HepG2 (cell line): ENCODE results near the gene ARL3. TPM values are rescaled to one million over a fixed set of nuclear protein-coding genes. Genes with fewer than 3 reads are reported as not detected.
"Not testable (repeated sequence)": the region's sequence is repeated elsewhere in the genome, so short reads cannot be mapped to it uniquely, and the experiment has no call there.

Experiments
- ATAC-seq: fragments of 200-7000 bp; cut with Tn5 transposase; 3 replicates; pipeline ENCODE4 v1.9.1; 2020; ENCODE audit warnings: mild to moderate bottlenecking, moderate library complexity
- BruUV-seq: library from RNA; stranded (reverse); fragments of 400-500 nt; replicated peaks from 2 replicates; lab custom pipeline; 2021; lab: Mats Ljungman, UMichigan
- CTCF ChIA-PET: fragments of 300-600 bp; formaldehyde crosslinking; extraction: SDS; loops from one replicate; lab custom pipeline; 2021; ENCODE audit warnings: low total read pairs, inconsistent platforms, low intra/inter-chr PET ratio; lab: Yijun Ruan, JAX
- POLR2A ChIA-PET: fragments of 350-600 bp; sonication (Branson Sonifier 250); formaldehyde crosslinking; loops from one replicate; lab custom pipeline; 2020; ENCODE audit warnings: antibody characterized with exemption, inconsistent platforms; lab: Yijun Ruan, JAX
- DNase-seq: peaks from one replicate; pipeline ENCODE4 v3.0.0-alpha.2; 2015; ENCODE audit warnings: low spot score
- FAIRE-seq: peaks from 3 replicates; lab custom pipeline; 2011; peaks lifted over from hg19 to GRCh38; lab: Jason Lieb, UNC
- H2AFZ ChIP-seq: one replicate; pipeline ENCODE4 v1.6.1; 2011; ENCODE audit warnings: low read length, inconsistent platforms
- H3K27ac ChIP-seq: fragments of 300-600 bp; 3 replicates; pipeline ENCODE4 v1.8.0; 2011; ENCODE audit warnings: mixed run types, mild to moderate bottlenecking, mixed read lengths, low read length, inconsistent platforms; ENCODE audit not compliant: insufficient read depth; ENCODE audit errors: extremely low read length
- H3K27me3 ChIP-seq, 2 experiments: fragments of 200-600 bp in 1 of 2; 2 replicates in 1 of 2; 3 replicates in 1 of 2; pipeline versions ENCODE4 v1.6.0 to v1.8.0; 2011; ENCODE audit warnings: low read length in 2 of 2, mild to moderate bottlenecking in 2 of 2, moderate library complexity in 2 of 2, inconsistent platforms in 1 of 2; ENCODE audit not compliant: insufficient read depth in 2 of 2, control insufficient read depth in 1 of 2
- H3K36me3 ChIP-seq, 2 experiments: fragments of 200-600 bp in 1 of 2; replicated peaks in 1 of 2; 2 replicates in 1 of 2; 3 replicates in 1 of 2; pipeline versions ENCODE4 v1.5.1 to v1.8.0; 2011; ENCODE audit warnings: low read length in 2 of 2, inconsistent platforms in 1 of 2; ENCODE audit not compliant: insufficient read depth in 2 of 2, control insufficient read depth in 1 of 2
- H3K4me1 ChIP-seq: 2 replicates; pipeline ENCODE4 v1.5.1; 2012; ENCODE audit warnings: low read length, inconsistent platforms; ENCODE audit not compliant: insufficient read depth
- H3K4me2 ChIP-seq: 2 replicates; pipeline ENCODE4 v1.6.0; 2011; ENCODE audit warnings: low read depth, low read length, inconsistent platforms
- H3K4me3 ChIP-seq, 3 experiments: fragments of 200-600 bp in 1 of 3; sonication (generic), shearing (Covaris generic) in 1 of 3; replicated peaks in 1 of 3; 2 replicates each; pipeline ENCODE4 v1.5.1; 2011 to 2016; ENCODE audit warnings: low read length in 3 of 3, inconsistent platforms in 2 of 3, low read depth in 2 of 3, mild to moderate bottlenecking in 2 of 3, control low read depth in 1 of 3, mixed read lengths in 1 of 3; ENCODE audit not compliant: insufficient read depth in 1 of 3
- H3K79me2 ChIP-seq: one replicate; pipeline ENCODE4 v1.6.1; 2011; ENCODE audit warnings: low read length, inconsistent platforms; ENCODE audit not compliant: insufficient read depth
- H3K9ac ChIP-seq: 2 replicates; pipeline ENCODE4 v1.6.0; 2011; ENCODE audit warnings: mild to moderate bottlenecking, low read depth, low read length, inconsistent platforms; ENCODE audit not compliant: insufficient read depth
- H3K9me3 ChIP-seq: 2 replicates; pipeline ENCODE4 v1.5.1; 2012; ENCODE audit warnings: mild to moderate bottlenecking, low read length
- H4K20me1 ChIP-seq: 2 replicates; pipeline ENCODE4 v1.6.0; 2011; ENCODE audit warnings: inconsistent platforms, mild to moderate bottlenecking, low read length, moderate library complexity; ENCODE audit not compliant: insufficient read depth
- DDIT3 ChIP-seq: sonication (generic); formaldehyde crosslinking; IDR thresholded peaks from 2 replicates; pipeline ENCODE4 v1.4.0; 2020; ENCODE audit warnings: mild to moderate bottlenecking, missing genetic modification reagents
- EEA1 ChIP-seq: sonication (generic); formaldehyde crosslinking; IDR thresholded peaks from 2 replicates; pipeline ENCODE4 v1.5.1; 2020; ENCODE audit warnings: mild to moderate bottlenecking, missing genetic modification reagents, borderline replicate concordance
- HDAC2 ChIP-seq: sonication (generic); formaldehyde crosslinking; IDR thresholded peaks from 2 replicates; pipeline ENCODE4 v1.4.0; 2020; ENCODE audit warnings: missing genetic modification reagents
- MED13 ChIP-seq: sonication (generic); formaldehyde crosslinking; IDR thresholded peaks from 2 replicates; pipeline ENCODE4 v1.5.0; 2020; ENCODE audit warnings: missing genetic modification reagents
- SRF ChIP-seq: IDR thresholded peaks from 2 replicates; pipeline ENCODE4 v1.6.1; 2011; ENCODE audit warnings: mild to moderate bottlenecking, low read depth, low read length, moderate library complexity
- TCF12 ChIP-seq, 2 experiments: fragments of 450-650 bp in 1 of 2; sonication (generic) in 1 of 2; formaldehyde crosslinking in 1 of 2; IDR thresholded peaks; 2 replicates each; pipeline versions ENCODE4 v1.6.1 to v1.8.0; 2017 to 2022; ENCODE audit warnings: antibody characterized with exemption in 1 of 2, mild to moderate bottlenecking in 1 of 2, missing genetic modification reagents in 1 of 2, moderate library complexity in 1 of 2
- ZBTB37 ChIP-seq: sonication (generic); formaldehyde crosslinking; IDR thresholded peaks from 2 replicates; pipeline ENCODE4 v1.4.0; 2020; ENCODE audit warnings: mild to moderate bottlenecking, missing genetic modification reagents
- ZFYVE20 ChIP-seq: sonication (generic); formaldehyde crosslinking; IDR thresholded peaks from 2 replicates; pipeline ENCODE4 v1.8.0; 2023; ENCODE audit warnings: low read depth, mild to moderate bottlenecking, moderate library complexity, missing genetic modification reagents, borderline replicate concordance
- ZNF672 ChIP-seq: sonication (generic); formaldehyde crosslinking; IDR thresholded peaks from 2 replicates; pipeline ENCODE4 v1.8.1; 2022; ENCODE audit warnings: missing genetic modification reagents
- WGBS: methylation state at CpG from one replicate; pipeline ENCODE4 v1.1.6; 2017; ENCODE audit warnings: low lambda C conversion rate; 5-methylcytosine and 5-hydroxymethylcytosine counted together
- in situ Hi-C: cut with HindIII; loops from 2 replicates; pipeline ENCODE4 v1.10.0; 2017; ENCODE audit warnings: low pct_unique_long_range_greater_than_20kb; ENCODE audit not compliant: extremely low pct_ligation_motif_present
- intact Hi-C: fragments of 100-400 bp; cut with micrococcal nuclease; formaldehyde crosslinking; loops from one replicate; pipeline ENCODE4 v1.10.0; 2022; ENCODE audit not compliant: unreplicated experiment
- polyA plus RNA-seq, 8 experiments: library from polyadenylated mRNA; depleted of rRNA in 3 of 8; stranded (reverse) in 7 of 8; unstranded in 1 of 8; fragments of >200 nt; fragmentation: Illumina TruSeq in 4 of 8; extraction: Trizol in 4 of 8; gene quantifications; 2 replicates each; pipeline versions ENCODE4 v1.2.1 to v1.2.3, GENCODE V29; 2011 to 2016; ENCODE audit warnings: low read depth in 4 of 8, missing spikeins in 1 of 8, mixed read lengths in 1 of 8; ENCODE audit not compliant: insufficient read depth in 1 of 8
- total RNA-seq, 5 experiments: library from RNA; depleted of rRNA; stranded (reverse); fragments of >200 nt; fragmentation: Illumina TruSeq; extraction: Trizol; gene quantifications; 2 replicates each; pipeline ENCODE4 v1.2.3, GENCODE V29; 2016; ENCODE audit warnings: low read depth in 1 of 5

ARL3 gene
- total and polyA plus RNA-seq, 2 of the 13 experiments (the other 11 are each of a cell fraction or from before 2014, with no cell fraction given) = 5.2 to 6.6 TPM

GRCh38 chr10:102696736-102697135 is 17.5 kb downstream of the ARL3 start:
- Histone ChIP-seq H3K4me1 (no peaks in the 10 kb centered on the region), H3K79me2 (no peaks in the 10 kb centered on the region), H3K9ac (no peak overlapping the region), H3K4me3 (no peak overlapping the region), H3K4me2 (no peak overlapping the region), H3K27me3 (no peaks in the 10 kb centered on the region), H4K20me1 (no peaks in the 10 kb centered on the region), H3K36me3 (peaks cover 5 to 17% of the 10 kb centered on the region in 2 experiments; a peak in 3 of 5 replicates), H2AFZ (no peak overlapping the region), H3K27ac (no peak overlapping the region), H3K9me3 (no peaks in the 10 kb centered on the region)
- CTCF ChIA-PET = no interaction called here
- no peak for ATAC-seq
- DNase-seq = no peak
- intact Hi-C loops (no loop called here), in situ Hi-C loops (no loop called here)
- WGBS = 96% methylated on average over 3 of the region's 3 CpGs
- BruUV-seq = no TSS peak
- FAIRE-seq = no peak
- TF ChIP-seq SRF (no peak), ZNF672 (CRISPR knock-in tag) (no peak), ZFYVE20 (no peak), HDAC2 (CRISPR knock-in tag) (no peak), DDIT3 (CRISPR knock-in tag) (no peak), EEA1 (CRISPR knock-in tag) (no peak), MED13 (CRISPR knock-in tag) (no peak), TCF12 (IDR thresholded peaks at IDR 0.05) (no peak), TCF12 (CRISPR knock-in tag; IDR thresholded peaks at IDR 0.05) (no peak), ZBTB37 (CRISPR knock-in tag) (no peak)
- POLR2A ChIA-PET = no interaction called here

- BruUV-seq, ATAC-seq, CTCF ChIA-PET, H3K9ac ChIP-seq, H3K4me2 ChIP-seq, POLR2A ChIA-PET, H3K27ac ChIP-seq, H3K79me2 ChIP-seq, in situ Hi-C loops, H2AFZ ChIP-seq, H3K4me3 ChIP-seq, H3K27me3 ChIP-seq, H3K9me3 ChIP-seq, DNase-seq, H3K4me1 ChIP-seq, intact Hi-C loops, H4K20me1 ChIP-seq, FAIRE-seq: not testable (repeated sequence)
- peaks cover 3 to 17% of the 10 kb centered on the region in 2 experiments; a peak in 2 of 5 replicates for H3K36me3 ChIP-seq
- WGBS = 97% methylated on average over 10 of the region's 10 CpGs
These were observed 18.8 kb downstream of the ARL3 start for GRCh38 chr10:102695401-102695800.
